Activated CD4-positive, alpha-beta T cell treated with anti-CD3 and anti-CD28 coated beads, Interleukin-2, amount 10 ng/mL, durations not matched to agents 7 days and 5 days (primary cell): ENCODE measurements around the gene MRPS18B. TPM values are rescaled to one million over a fixed set of nuclear protein-coding genes. Genes with fewer than 3 reads are reported as not detected.

Experiments used
- CTCF ChIA-PET: fragments of 350-600 bp; sonication (Branson Sonifier 250); formaldehyde crosslinking; loops from one replicate; lab custom pipeline; 2021; ENCODE audit warnings: antibody characterized with exemption; lab: Charles Lee
- POLR2A ChIA-PET: fragments of 350-600 bp; sonication (Branson Sonifier 250); formaldehyde crosslinking; loops from one replicate; lab custom pipeline; 2021; ENCODE audit warnings: antibody characterized with exemption; lab: Charles Lee
- DNase-seq: peaks from one replicate; pipeline ENCODE4 v3.0.0-alpha.2; 2020
- H3K27ac Mint-ChIP-seq: one replicate; pipeline ENCODE4 v1.8.0; 2021; ENCODE audit warnings: mild to moderate bottlenecking, moderate library complexity, mixed read lengths
- H3K27me3 Mint-ChIP-seq: one replicate; pipeline ENCODE4 v1.8.0; 2021; ENCODE audit warnings: mixed read lengths
- H3K36me3 Mint-ChIP-seq: one replicate; pipeline ENCODE4 v1.8.0; 2021; ENCODE audit warnings: low read depth, mixed read lengths
- H3K4me1 Mint-ChIP-seq: one replicate; pipeline ENCODE4 v1.8.0; 2021; ENCODE audit warnings: mixed read lengths
- H3K4me3 Mint-ChIP-seq: one replicate; pipeline ENCODE4 v1.8.0; 2021; ENCODE audit warnings: mild to moderate bottlenecking, moderate library complexity, mixed read lengths
- H3K9me3 Mint-ChIP-seq: one replicate; pipeline ENCODE4 v1.8.0; 2021; ENCODE audit warnings: mixed read lengths
- total RNA-seq, 2 experiments: library from RNA; stranded (reverse); gene quantifications; one replicate each; pipeline ENCODE4 v1.2.3, GENCODE V29; 2021

Gene MRPS18B
- total RNA-seq, 2 experiments from 2014 or later, result 41.4 to 44.4 TPM

GRCh38 chr6:30611150-30611855 lies 6.3 kb upstream of the MRPS18B start:
- H3K4me3 Mint-ChIP-seq, result no peak overlapping the region
- H3K27ac Mint-ChIP-seq, result peak overlapping the region; percentile 20
- H3K36me3 Mint-ChIP-seq, result peaks cover 81% of the 10 kb centered on the region
- DNase-seq, result no peak
- H3K9me3 Mint-ChIP-seq, result no peaks in the 10 kb centered on the region
- H3K27me3 Mint-ChIP-seq, result no peaks in the 10 kb centered on the region
- CTCF ChIA-PET, result interaction anchor here (1.0 to 2.2 kb wide), 3 partner anchors 10 to 14 kb away, joined by 3 to 15 read pairs (median 9); no protein-coding TSS in a partner anchor
- peaks cover 70% of the 10 kb centered on the region for H3K4me1 Mint-ChIP-seq
- POLR2A ChIA-PET, result no interaction called here

GRCh38 chr6:30611856-30612194 lies 5.8 kb upstream of the MRPS18B start:
- DNase-seq, result no peak
- Mint-ChIP-seq H3K4me1 (peaks cover 65% of the 10 kb centered on the region), H3K4me3 (no peak overlapping the region), H3K36me3 (peaks cover 81% of the 10 kb centered on the region), H3K27me3 (no peaks in the 10 kb centered on the region), H3K9me3 (no peaks in the 10 kb centered on the region), H3K27ac (no peak overlapping the region)
- CTCF ChIA-PET, result interaction anchor here (1.8 to 2.5 kb wide), 5 partner anchors 12 to 130 kb away, joined by 4 to 15 read pairs (median 5); no protein-coding TSS in a partner anchor
- POLR2A ChIA-PET, result no interaction called here

GRCh38 chr6:30612213-30612612 lies 5.4 kb upstream of the MRPS18B start:
- no peak overlapping the region for H3K4me3 Mint-ChIP-seq
- DNase-seq, result no peak
- no peaks in the 10 kb centered on the region for H3K9me3 Mint-ChIP-seq
- H3K36me3 Mint-ChIP-seq, result peaks cover 83% of the 10 kb centered on the region
- H3K27ac Mint-ChIP-seq, result no peak overlapping the region
- POLR2A ChIA-PET, result no interaction called here
- CTCF ChIA-PET, result interaction anchor here (1.2 to 3.3 kb wide), 9 partner anchors 11 to 131 kb away, joined by 3 to 18 read pairs (median 5); no protein-coding TSS in a partner anchor
- peaks cover 65% of the 10 kb centered on the region for H3K4me1 Mint-ChIP-seq
- peaks cover 2% of the 10 kb centered on the region for H3K27me3 Mint-ChIP-seq

- no peak for DNase-seq
- H3K9me3 Mint-ChIP-seq, result no peaks in the 10 kb centered on the region
- POLR2A ChIA-PET, result no interaction called here
- peaks cover 60% of the 10 kb centered on the region for H3K4me1 Mint-ChIP-seq
- CTCF ChIA-PET, result interaction anchor here (0.8 to 3.3 kb wide), 14 partner anchors 10 to 131 kb away, joined by 3 to 18 read pairs (median 4); partner anchors contain the start of gene MDC1
- H3K27ac Mint-ChIP-seq, result peak overlapping the region; percentile 32
- peaks cover 2% of the 10 kb centered on the region for H3K27me3 Mint-ChIP-seq
- H3K36me3 Mint-ChIP-seq, result peaks cover 78% of the 10 kb centered on the region
- peak overlapping the region; percentile 25 for H3K4me3 Mint-ChIP-seq
These were observed 4.9 kb upstream of the MRPS18B start for GRCh38 chr6:30612687-30613248.

GRCh38 chr6:30613251-30614043 lies 4.2 kb upstream of the MRPS18B start:
- DNase-seq, result no peak
- Mint-ChIP-seq H3K4me1 (peaks cover 61% of the 10 kb centered on the region), H3K27ac (peak overlapping the region; percentile 100), H3K36me3 (peaks cover 73% of the 10 kb centered on the region), H3K9me3 (no peaks in the 10 kb centered on the region), H3K27me3 (peaks cover 2% of the 10 kb centered on the region), H3K4me3 (peak overlapping the region; percentile 98)
- ChIA-PET POLR2A (interaction anchor here (0.7 to 1.0 kb wide), 3 partner anchors 9 to 105 kb away, joined by 3 to 4 read pairs (median 3); no protein-coding TSS in a partner anchor), CTCF (interaction anchor here (0.6 to 3.3 kb wide), 18 partner anchors 9 to 1465 kb away, joined by 3 to 18 read pairs (median 5); partner anchors contain the start of gene MDC1)

GRCh38 chr6:30614044-30614842 lies 3.4 kb upstream of the MRPS18B start:
- ChIA-PET CTCF (interaction anchor here (0.6 to 3.3 kb wide), 20 partner anchors 8 to 1464 kb away, joined by 3 to 18 read pairs (median 5); no protein-coding TSS in a partner anchor), POLR2A (interaction anchor here (0.6 to 1.0 kb wide), 9 partner anchors 9 to 850 kb away, joined by 3 to 7 read pairs (median 4); partner anchors contain the start of genes ABCF1 and MDC1)
- DNase-seq, result no peak
- H3K9me3 Mint-ChIP-seq, result no peaks in the 10 kb centered on the region
- peaks cover 62% of the 10 kb centered on the region for H3K4me1 Mint-ChIP-seq
- peak overlapping the region; percentile 98 for H3K4me3 Mint-ChIP-seq
- peak overlapping the region; percentile 100 for H3K27ac Mint-ChIP-seq
- peaks cover 67% of the 10 kb centered on the region for H3K36me3 Mint-ChIP-seq
- H3K27me3 Mint-ChIP-seq, result peaks cover 2% of the 10 kb centered on the region

GRCh38 chr6:30614843-30615218 lies 2.8 kb upstream of the MRPS18B start:
- Mint-ChIP-seq H3K9me3 (no peaks in the 10 kb centered on the region), H3K36me3 (peaks cover 67% of the 10 kb centered on the region), H3K4me3 (peak overlapping the region; percentile 98), H3K27ac (peak overlapping the region; percentile 100), H3K27me3 (peaks cover 2% of the 10 kb centered on the region), H3K4me1 (peaks cover 62% of the 10 kb centered on the region)
- ChIA-PET CTCF (interaction anchor here (0.6 to 3.3 kb wide), 15 partner anchors 9 to 159 kb away, joined by 3 to 18 read pairs (median 4); no protein-coding TSS in a partner anchor), POLR2A (interaction anchor here (0.6 to 1.0 kb wide), 8 partner anchors 43 to 1809 kb away, joined by 3 to 7 read pairs (median 4); partner anchors contain the start of genes ABCF1 and MDC1)
- DNase-seq, result peak; percentile 96

GRCh38 chr6:30615219-30615957 lies 2.3 kb upstream of the MRPS18B start:
- peak; percentile 44 for DNase-seq
- Mint-ChIP-seq H3K27me3 (peaks cover 2% of the 10 kb centered on the region), H3K4me1 (peaks cover 57% of the 10 kb centered on the region), H3K27ac (peak overlapping the region; percentile 100), H3K9me3 (no peaks in the 10 kb centered on the region), H3K36me3 (peaks cover 62% of the 10 kb centered on the region), H3K4me3 (peak overlapping the region; percentile 98)
- ChIA-PET CTCF (interaction anchor here (0.6 to 3.3 kb wide), 17 partner anchors 9 to 160 kb away, joined by 3 to 18 read pairs (median 4); partner anchors contain the start of gene MDC1), POLR2A (interaction anchor here (0.6 to 1.0 kb wide), 9 partner anchors 44 to 1809 kb away, joined by 3 to 7 read pairs (median 4); partner anchors contain the start of genes ABCF1 and MDC1)

GRCh38 chr6:30615958-30616810 lies 1.5 kb upstream of the MRPS18B start:
- H3K4me1 Mint-ChIP-seq, result peaks cover 51% of the 10 kb centered on the region
- peak; percentile 38 for DNase-seq
- H3K9me3 Mint-ChIP-seq, result no peaks in the 10 kb centered on the region
- H3K27me3 Mint-ChIP-seq, result peaks cover 2% of the 10 kb centered on the region
- CTCF ChIA-PET, result interaction anchor here (0.6 to 2.0 kb wide), 8 partner anchors 10 to 134 kb away, joined by 3 to 9 read pairs (median 4); partner anchors contain the start of gene MDC1
- POLR2A ChIA-PET, result interaction anchor here (1.0 kb wide), 2 partner anchors 66 to 105 kb away, joined by 3 to 6 read pairs; no protein-coding TSS in a partner anchor
- peak overlapping the region; percentile 100 for H3K27ac Mint-ChIP-seq
- H3K4me3 Mint-ChIP-seq, result peak overlapping the region; percentile 98
- peaks cover 60% of the 10 kb centered on the region for H3K36me3 Mint-ChIP-seq
